SJSA1 (cell line): Measurements from ENCODE around the gene SUPT20HL1. TPM values are rescaled to one million over a fixed set of nuclear protein-coding genes. Genes with fewer than 3 reads are reported as not detected.
A peak's percentile ranks its signal among the peaks of the same experiment; 100 is the strongest.
"Not testable (repeated sequence)": the region's sequence is repeated elsewhere in the genome, so short reads cannot be mapped to it uniquely, and the experiment has no call there.

Experiments used
- DNase-seq, 2 experiments: peaks; one replicate each; pipeline ENCODE4 v3.0.0-alpha.2; 2015 to 2020; ENCODE audit warnings: low spot score in 2 of 2, low read depth in 1 of 2
- H3K27ac ChIP-seq: fragments of 250-450 bp; sonication (Bioruptor Pico); 2 replicates; pipeline ENCODE4 v1.5.1; 2020; ENCODE audit warnings: mild to moderate bottlenecking, moderate library complexity
- H3K27me3 ChIP-seq: fragments of 250-450 bp; sonication (Bioruptor Pico); replicated peaks from 2 replicates; pipeline ENCODE4 v1.5.1; 2020; ENCODE audit warnings: mild to moderate bottlenecking, moderate library complexity
- H3K36me3 ChIP-seq: fragments of 250-450 bp; sonication (Bioruptor Pico); 2 replicates; pipeline ENCODE4 v1.5.1; 2020; ENCODE audit warnings: mild to moderate bottlenecking
- H3K4me1 ChIP-seq: fragments of 250-450 bp; sonication (Bioruptor Pico); replicated peaks from 2 replicates; pipeline ENCODE4 v1.6.1; 2021; ENCODE audit warnings: mild to moderate bottlenecking
- H3K4me3 ChIP-seq: fragments of 250-450 bp; sonication (Bioruptor Pico); 2 replicates; pipeline ENCODE4 v1.5.1; 2020; ENCODE audit warnings: mild to moderate bottlenecking
- H3K9me3 ChIP-seq: fragments of 250-450 bp; sonication (Bioruptor Pico); replicated peaks from 2 replicates; pipeline ENCODE4 v1.5.1; 2020; ENCODE audit warnings: mild to moderate bottlenecking
- total RNA-seq: library from RNA; depleted of rRNA; stranded (reverse); fragments of >200 nt; shearing (Covaris generic); gene quantifications from 2 replicates; pipeline ENCODE4 v1.2.3, GENCODE V29; 2014

Gene SUPT20HL1
- total RNA-seq, 1 experiment from 2014 or later: not detected

- no peak overlapping the region for H3K4me3 ChIP-seq
- no peaks in the 10 kb centered on the region for H3K4me1 ChIP-seq
- no peaks in the 10 kb centered on the region for H3K9me3 ChIP-seq
- no peaks in the 10 kb centered on the region for H3K27me3 ChIP-seq
- peak; percentile 14 to 42 for DNase-seq
- H3K27ac ChIP-seq: no peak overlapping the region
- no peaks in the 10 kb centered on the region for H3K36me3 ChIP-seq
These were observed 11.0 kb downstream of the SUPT20HL1 start for GRCh38 chrX:24371391-24371972.

- no peak overlapping the region for H3K27ac ChIP-seq
- H3K36me3 ChIP-seq: no peaks in the 10 kb centered on the region
- no peak for DNase-seq
- H3K4me1 ChIP-seq: no peaks in the 10 kb centered on the region
- H3K4me3 ChIP-seq: no peak overlapping the region
- no peaks in the 10 kb centered on the region for H3K9me3 ChIP-seq
- H3K27me3 ChIP-seq: no peaks in the 10 kb centered on the region
These were observed 11.8 kb downstream of the SUPT20HL1 start for GRCh38 chrX:24372021-24372763.

GRCh38 chrX:24375600-24376131 lies 15.2 kb downstream of the SUPT20HL1 start:
- Histone ChIP-seq H3K27ac (no peak overlapping the region), H3K36me3 (no peaks in the 10 kb centered on the region), H3K4me3 (no peak overlapping the region), H3K27me3 (no peaks in the 10 kb centered on the region), H3K4me1 (no peaks in the 10 kb centered on the region), H3K9me3 (no peaks in the 10 kb centered on the region)
- no peak for DNase-seq

- Histone ChIP-seq H3K36me3 (no peaks in the 10 kb centered on the region), H3K9me3 (no peaks in the 10 kb centered on the region)
These were observed 16.0 kb downstream of the SUPT20HL1 start for GRCh38 chrX:24376403-24376802.

GRCh38 chrX:24377195-24377594 lies 16.8 kb downstream of the SUPT20HL1 start:
- H3K27me3 ChIP-seq: no peaks in the 10 kb centered on the region
- H3K9me3 ChIP-seq: no peaks in the 10 kb centered on the region
- DNase-seq: no peak
- no peak overlapping the region for H3K27ac ChIP-seq
- H3K36me3 ChIP-seq: no peaks in the 10 kb centered on the region
- no peaks in the 10 kb centered on the region for H3K4me1 ChIP-seq
- no peak overlapping the region for H3K4me3 ChIP-seq

More at GRCh38 chrX:24376403-24376802, 16.0 kb downstream of the SUPT20HL1 start:
- Histone ChIP-seq H3K4me1 (no peaks in the 10 kb centered on the region), H3K27ac (no peak overlapping the region), H3K27me3 (no peaks in the 10 kb centered on the region), H3K4me3 (no peak overlapping the region)
- no peak for DNase-seq

- no peak overlapping the region for H3K27ac ChIP-seq
- no peaks in the 10 kb centered on the region for H3K36me3 ChIP-seq
- no peaks in the 10 kb centered on the region for H3K27me3 ChIP-seq
- no peak for DNase-seq
- no peaks in the 10 kb centered on the region for H3K4me1 ChIP-seq
- no peak overlapping the region for H3K4me3 ChIP-seq
- no peaks in the 10 kb centered on the region for H3K9me3 ChIP-seq
These were observed 17.6 kb downstream of the SUPT20HL1 start for GRCh38 chrX:24377911-24378468.

GRCh38 chrX:24378706-24379105 lies 18.3 kb downstream of the SUPT20HL1 start:
- Histone ChIP-seq H3K27me3 (no peaks in the 10 kb centered on the region), H3K4me3 (no peak overlapping the region), H3K4me1 (no peaks in the 10 kb centered on the region), H3K36me3 (no peaks in the 10 kb centered on the region), H3K9me3 (no peaks in the 10 kb centered on the region), H3K27ac (no peak overlapping the region)
- no peak for DNase-seq

GRCh38 chrX:24380262-24381187 lies 20.1 kb downstream of the SUPT20HL1 start:
- H3K4me1 ChIP-seq: no peaks in the 10 kb centered on the region
- DNase-seq: no peak
- no peaks in the 10 kb centered on the region for H3K9me3 ChIP-seq
- H3K4me3 ChIP-seq: no peak overlapping the region
- no peak overlapping the region for H3K27ac ChIP-seq
- no peaks in the 10 kb centered on the region for H3K27me3 ChIP-seq
- no peaks in the 10 kb centered on the region for H3K36me3 ChIP-seq

- not testable (repeated sequence) for DNase-seq, H3K27ac ChIP-seq, H3K4me3 ChIP-seq, H3K27me3 ChIP-seq, H3K4me1 ChIP-seq, H3K36me3 ChIP-seq, H3K9me3 ChIP-seq
These were observed 21.9 kb downstream of the SUPT20HL1 start for GRCh38 chrX:24382315-24382714.

- Histone ChIP-seq H3K36me3 (no peaks in the 10 kb centered on the region), H3K4me3 (no peak overlapping the region), H3K27me3 (no peaks in the 10 kb centered on the region), H3K4me1 (no peaks in the 10 kb centered on the region), H3K9me3 (no peaks in the 10 kb centered on the region), H3K27ac (no peak overlapping the region)
- DNase-seq: no peak
These were observed 27.3 kb downstream of the SUPT20HL1 start for GRCh38 chrX:24387724-24388123.

- no peaks in the 10 kb centered on the region for H3K4me1 ChIP-seq
These were observed 30.9 kb downstream of the SUPT20HL1 start for GRCh38 chrX:24391389-24391788.

GRCh38 chrX:24391843-24392242 lies 31.4 kb downstream of the SUPT20HL1 start:
- H3K9me3 ChIP-seq: no peaks in the 10 kb centered on the region

More at GRCh38 chrX:24391389-24391788, 30.9 kb downstream of the SUPT20HL1 start:
- no peaks in the 10 kb centered on the region for H3K27me3 ChIP-seq
- no peaks in the 10 kb centered on the region for H3K9me3 ChIP-seq
- no peak overlapping the region for H3K27ac ChIP-seq
- no peak overlapping the region for H3K4me3 ChIP-seq
- H3K36me3 ChIP-seq: no peaks in the 10 kb centered on the region
- no peak for DNase-seq

GRCh38 chrX:24392709-24393108 lies 32.3 kb downstream of the SUPT20HL1 start:
- Histone ChIP-seq H3K36me3 (no peaks in the 10 kb centered on the region), H3K4me3 (no peak overlapping the region), H3K4me1 (no peaks in the 10 kb centered on the region), H3K27me3 (no peaks in the 10 kb centered on the region), H3K9me3 (no peaks in the 10 kb centered on the region), H3K27ac (no peak overlapping the region)
- DNase-seq: no peak

More at GRCh38 chrX:24391843-24392242, 31.4 kb downstream of the SUPT20HL1 start:
- no peaks in the 10 kb centered on the region for H3K27me3 ChIP-seq
- H3K27ac ChIP-seq: no peak overlapping the region
- no peak for DNase-seq
- no peaks in the 10 kb centered on the region for H3K4me1 ChIP-seq
- H3K36me3 ChIP-seq: no peaks in the 10 kb centered on the region
- H3K4me3 ChIP-seq: no peak overlapping the region
